ENCODE measurements around the gene TMEM150B. TPM values are rescaled to one million over a fixed set of nuclear protein-coding genes. Genes with fewer than 3 reads are reported as not detected.

Gene TMEM150B
- total RNA-seq, 2 experiments from 2014 or later, result not detected

DNA sequence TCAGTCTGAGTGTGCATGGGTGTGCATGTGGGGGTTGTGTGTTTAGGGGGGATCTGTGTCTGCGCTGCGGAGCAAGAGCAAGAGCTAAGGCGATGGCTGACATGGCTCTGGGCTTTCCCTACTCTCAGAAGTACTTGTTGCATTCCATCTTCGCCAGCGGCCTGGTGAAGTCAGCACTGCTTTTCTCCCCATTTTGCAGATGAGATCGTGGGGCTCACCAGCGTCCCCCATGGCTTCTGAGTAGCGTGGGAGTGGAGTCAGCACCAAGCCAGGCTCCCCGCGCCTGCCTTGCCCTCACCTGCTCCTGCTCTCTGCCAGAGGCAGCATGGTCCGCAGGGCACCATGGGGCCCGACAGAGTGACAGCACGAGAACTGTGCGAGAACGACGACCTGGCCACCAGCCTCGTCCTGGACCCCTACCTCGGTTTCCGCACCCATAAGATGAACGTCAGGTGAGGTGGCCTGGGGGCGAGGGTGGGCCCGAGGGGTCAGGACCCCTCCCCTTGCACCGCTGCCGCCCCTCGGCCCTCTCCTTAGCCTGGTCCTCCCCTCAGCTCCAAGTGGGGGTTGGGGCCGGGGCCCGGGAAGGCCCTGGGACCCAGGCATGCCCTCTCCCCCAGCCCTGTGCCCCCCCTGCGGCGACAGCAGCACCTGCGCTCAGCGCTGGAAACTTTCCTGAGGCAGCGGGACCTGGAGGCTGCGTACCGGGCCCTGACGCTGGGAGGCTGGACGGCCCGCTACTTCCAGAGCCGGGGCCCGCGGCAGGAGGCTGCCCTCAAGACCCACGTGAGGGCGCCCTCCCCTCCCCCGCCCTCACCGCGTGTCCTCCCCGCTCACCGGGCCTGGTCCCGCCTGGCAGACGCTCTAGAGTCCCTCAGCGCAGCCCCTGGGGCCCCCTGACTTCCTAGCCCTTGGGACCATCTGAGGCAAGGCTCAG, 16.7 kb upstream of the TMEM150B start:
- intact Hi-C loops (cut with micrococcal nuclease; ENCODE audit: unreplicated experiment), result loop anchor here (1.0 kb wide), 1 partner anchor 83 kb away; the partner anchor contains the start of gene PPP6R1
- POLR2A ChIA-PET, result no interaction called here
- Histone ChIP-seq H3K4me2 (ENCODE audit: low read length) (peak overlapping the region; percentile 99), H3K27ac (ENCODE audit: low read depth, low read length, poor library complexity, severe bottlenecking) (no peak overlapping the region), H3K36me3 (ENCODE audit: insufficient read depth, low read length) (no peaks in the 10 kb centered on the region), H4K20me1 (ENCODE audit: insufficient read depth, low read length) (no peaks in the 10 kb centered on the region), H2AFZ (ENCODE audit: low read length) (no peak overlapping the region), H3K4me1 (ENCODE audit: insufficient read depth, low read length, poor library complexity, severe bottlenecking) (peaks cover 28% of the 10 kb centered on the region), H3K9me2 (ENCODE audit: insufficient read depth, low read length) (no peaks in the 10 kb centered on the region), H3K4me3 (ENCODE audit: low read depth, low read length, poor library complexity, severe bottlenecking) (peak overlapping the region; percentile 89), H3K9me3 (ENCODE audit: low read length) (no peaks in the 10 kb centered on the region), H3K79me2 (ENCODE audit: insufficient read depth, low read depth, low read length) (no peaks in the 10 kb centered on the region)
- CTCF ChIA-PET (ENCODE audit: unreplicated experiment), result no interaction called here
- DNase-seq (ENCODE audit: low spot score), result no peak
- TF ChIP-seq, protein P1, sequence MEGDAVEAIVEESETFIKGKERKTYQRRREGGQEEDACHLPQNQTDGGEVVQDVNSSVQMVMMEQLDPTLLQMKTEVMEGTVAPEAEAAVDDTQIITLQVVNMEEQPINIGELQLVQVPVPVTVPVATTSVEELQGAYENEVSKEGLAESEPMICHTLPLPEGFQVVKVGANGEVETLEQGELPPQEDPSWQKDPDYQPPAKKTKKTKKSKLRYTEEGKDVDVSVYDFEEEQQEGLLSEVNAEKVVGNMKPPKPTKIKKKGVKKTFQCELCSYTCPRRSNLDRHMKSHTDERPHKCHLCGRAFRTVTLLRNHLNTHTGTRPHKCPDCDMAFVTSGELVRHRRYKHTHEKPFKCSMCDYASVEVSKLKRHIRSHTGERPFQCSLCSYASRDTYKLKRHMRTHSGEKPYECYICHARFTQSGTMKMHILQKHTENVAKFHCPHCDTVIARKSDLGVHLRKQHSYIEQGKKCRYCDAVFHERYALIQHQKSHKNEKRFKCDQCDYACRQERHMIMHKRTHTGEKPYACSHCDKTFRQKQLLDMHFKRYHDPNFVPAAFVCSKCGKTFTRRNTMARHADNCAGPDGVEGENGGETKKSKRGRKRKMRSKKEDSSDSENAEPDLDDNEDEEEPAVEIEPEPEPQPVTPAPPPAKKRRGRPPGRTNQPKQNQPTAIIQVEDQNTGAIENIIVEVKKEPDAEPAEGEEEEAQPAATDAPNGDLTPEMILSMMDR (conservative IDR thresholded peaks at IDR 0.05; ENCODE audit: low read length), result no peak
- TF ChIP-seq EZH2phosphoT487 (IDR thresholded peaks at IDR 0.05; ENCODE audit: borderline replicate concordance, low read depth, low read length), result no peak
- no TSS peak for BruUV-seq (replicated peaks)

DNA sequence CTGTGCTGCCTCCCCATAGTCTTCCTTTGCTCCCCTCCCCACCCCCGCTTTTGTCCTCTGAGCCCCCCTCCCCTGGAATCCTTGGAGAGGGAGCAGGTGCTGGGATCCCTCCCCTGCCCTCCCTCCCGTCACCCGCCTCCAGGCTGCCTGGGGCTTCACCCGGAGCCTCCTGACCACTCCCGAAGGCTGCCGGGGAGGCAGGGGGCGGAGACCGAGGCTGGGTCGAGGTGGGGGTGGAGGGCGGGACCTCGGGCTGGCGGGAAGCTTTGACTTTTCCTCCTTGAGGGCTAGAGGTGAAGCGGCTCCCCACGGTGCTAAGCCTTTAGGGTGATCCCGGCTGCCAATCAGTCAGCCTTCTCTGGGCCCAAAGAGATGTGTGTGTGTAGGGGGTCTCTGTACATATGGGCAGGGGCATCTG, 16.0 kb upstream of the TMEM150B start:
- no TSS peak for BruUV-seq (replicated peaks)
- POLR2A ChIA-PET, result interaction anchor here (0.6 kb wide), 1 partner anchor 12 kb away, joined by 5 read pairs; no protein-coding TSS in a partner anchor
- no peaks in the 10 kb centered on the region for H4K20me1 ChIP-seq (ENCODE audit: insufficient read depth, low read length)
- H3K9me2 ChIP-seq (ENCODE audit: insufficient read depth, low read length), result no peaks in the 10 kb centered on the region
- intact Hi-C loops (cut with micrococcal nuclease; ENCODE audit: unreplicated experiment), result loop anchor here (1.0 kb wide), 1 partner anchor 82 kb away; the partner anchor contains the start of gene PPP6R1
- H3K27ac ChIP-seq (ENCODE audit: low read depth, low read length, poor library complexity, severe bottlenecking), result no peak overlapping the region
- peak; percentile 55 for DNase-seq (ENCODE audit: low spot score)
- H3K79me2 ChIP-seq (ENCODE audit: insufficient read depth, low read depth, low read length), result no peaks in the 10 kb centered on the region
- CTCF ChIA-PET (ENCODE audit: unreplicated experiment), result no interaction called here
- peaks cover 28% of the 10 kb centered on the region for H3K4me1 ChIP-seq (ENCODE audit: insufficient read depth, low read length, poor library complexity, severe bottlenecking)
- peak overlapping the region; percentile 89 for H3K4me3 ChIP-seq (ENCODE audit: low read depth, low read length, poor library complexity, severe bottlenecking)
- H3K9me3 ChIP-seq (ENCODE audit: low read length), result no peaks in the 10 kb centered on the region
- no peak for TF ChIP-seq EZH2phosphoT487 (IDR thresholded peaks at IDR 0.05; ENCODE audit: borderline replicate concordance, low read depth, low read length)
- TF ChIP-seq, protein P1 (conservative IDR thresholded peaks at IDR 0.05; ENCODE audit: low read length), result no peak
- H3K4me2 ChIP-seq (ENCODE audit: low read length), result peak overlapping the region; percentile 99
- no peaks in the 10 kb centered on the region for H3K36me3 ChIP-seq (ENCODE audit: insufficient read depth, low read length)
- H2AFZ ChIP-seq (ENCODE audit: low read length), result no peak overlapping the region

DNA sequence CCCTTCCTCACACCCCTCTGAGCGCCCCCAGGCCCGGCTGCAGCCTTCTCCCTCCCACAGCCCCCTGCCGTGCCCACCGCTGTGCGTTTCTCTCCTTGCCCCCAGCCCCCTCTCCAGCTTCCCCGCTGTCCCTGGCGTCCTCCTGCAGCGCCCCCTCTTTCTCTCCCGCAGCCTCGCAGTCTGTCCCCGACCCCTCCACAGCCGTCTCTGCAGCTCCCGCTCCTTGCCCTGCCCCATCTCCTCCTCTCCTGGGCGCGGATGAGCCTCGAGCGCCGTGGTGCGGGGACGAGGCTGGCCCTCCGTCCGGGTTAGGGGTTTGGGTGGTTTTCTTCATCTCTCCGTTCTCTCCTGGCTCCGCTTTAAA, 15.6 kb upstream of the TMEM150B start:
- CTCF ChIA-PET (ENCODE audit: unreplicated experiment), result no interaction called here
- H4K20me1 ChIP-seq (ENCODE audit: insufficient read depth, low read length), result no peaks in the 10 kb centered on the region
- H3K4me1 ChIP-seq (ENCODE audit: insufficient read depth, low read length, poor library complexity, severe bottlenecking), result peaks cover 28% of the 10 kb centered on the region
- H3K9me2 ChIP-seq (ENCODE audit: insufficient read depth, low read length), result no peaks in the 10 kb centered on the region
- no TSS peak for BruUV-seq (replicated peaks)
- no peak overlapping the region for H3K27ac ChIP-seq (ENCODE audit: low read depth, low read length, poor library complexity, severe bottlenecking)
- no peak for TF ChIP-seq EZH2phosphoT487 (IDR thresholded peaks at IDR 0.05; ENCODE audit: borderline replicate concordance, low read depth, low read length)
- TF ChIP-seq, protein P1 (conservative IDR thresholded peaks at IDR 0.05; ENCODE audit: low read length), result peak; percentile 67
- POLR2A ChIA-PET, result interaction anchor here (0.6 kb wide), 1 partner anchor 13 kb away, joined by 5 read pairs; no protein-coding TSS in a partner anchor
- H3K9me3 ChIP-seq (ENCODE audit: low read length), result no peaks in the 10 kb centered on the region
- intact Hi-C loops (cut with micrococcal nuclease; ENCODE audit: unreplicated experiment), result loop anchor here (1.0 kb wide), 1 partner anchor 81 kb away; the partner anchor contains the start of gene PPP6R1
- no peak overlapping the region for H2AFZ ChIP-seq (ENCODE audit: low read length)
- no peaks in the 10 kb centered on the region for H3K36me3 ChIP-seq (ENCODE audit: insufficient read depth, low read length)
- no peaks in the 10 kb centered on the region for H3K79me2 ChIP-seq (ENCODE audit: insufficient read depth, low read depth, low read length)
- peak overlapping the region; percentile 99 for H3K4me2 ChIP-seq (ENCODE audit: low read length)
- no peak for DNase-seq (ENCODE audit: low spot score)
- peak overlapping the region; percentile 89 for H3K4me3 ChIP-seq (ENCODE audit: low read depth, low read length, poor library complexity, severe bottlenecking)
